ENCODE results near the gene DHRSX. TPM values are rescaled to one million over a fixed set of nuclear protein-coding genes. Genes with fewer than 3 reads are reported as not detected.

The DHRSX gene
- total and polyA plus RNA-seq, 9 of the 15 experiments (the other 6 are each of a cell fraction or from before 2014, with no cell fraction given): 0.59 to 11.0 (median 6.2) TPM

GRCh38 chrX:2463973-2464676 is 36.7 kb downstream of the DHRSX start (continued):
- TF ChIP-seq TRIM25 (IDR thresholded peaks at IDR 0.05; ENCODE audit: borderline replicate concordance) (no peak), ARID3A (IDR thresholded peaks at IDR 0.05; ENCODE audit: borderline replicate concordance, low read depth, low read length) (no peak), FOS (IDR thresholded peaks at IDR 0.05; ENCODE audit: extremely low read depth, insufficient read length) (no peak), BRD4 (IDR thresholded peaks at IDR 0.05) (no peak), TEAD4 (IDR thresholded peaks at IDR 0.05; ENCODE audit: low read length) (peak; percentile 60; the same call in 1 of the 2 replicates), TEAD4 (CRISPR knock-in tag; IDR thresholded peaks at IDR 0.05; ENCODE audit: borderline replicate concordance) (no peak), NFXL1 (CRISPR knock-in tag; IDR thresholded peaks at IDR 0.05) (no peak), DIDO1 (tag; IDR thresholded peaks at IDR 0.05; ENCODE audit: low read depth) (no peak), ETV5 (CRISPR knock-in tag; IDR thresholded peaks at IDR 0.05; ENCODE audit: low read depth) (0 out of 2 replicates have a peak, but pooled peaks have one; percentile 24), ZNF609 (CRISPR knock-in tag; IDR thresholded peaks at IDR 0.05; ENCODE audit: borderline replicate concordance) (no peak), RFX7 (CRISPR knock-in tag; IDR thresholded peaks at IDR 0.05) (no peak), BRF1 (IDR thresholded peaks at IDR 0.05; ENCODE audit: borderline replicate concordance, extremely low read depth, insufficient read length) (no peak), GABPB1 (CRISPR knock-in tag; IDR thresholded peaks at IDR 0.05) (no peak; the same call in 1 of the 2 replicates), CBFA2T3 (IDR thresholded peaks at IDR 0.05) (peak; percentile 31; the same call in 1 of the 2 replicates), FOSL1 (tag; conservative IDR thresholded peaks at IDR 0.05) (peak; percentile 29; the same call in 1 of the 2 replicates), FOXJ2 (tag; IDR thresholded peaks at IDR 0.05) (no peak; the same call in 1 of the 2 replicates), GABPB2 (CRISPR knock-in tag; conservative IDR thresholded peaks at IDR 0.05) (no peak), SRSF1 (IDR thresholded peaks at IDR 0.05; ENCODE audit: low read depth, low read length) (no peak), PREB (CRISPR knock-in tag; IDR thresholded peaks at IDR 0.05) (no peak)
